RPMI8226 (cell line): Measurements from ENCODE around the gene C11orf21.

Source experiments
- DNase-seq: peaks from one replicate; pipeline ENCODE4 v3.0.0-alpha.2; 2015

Gene C11orf21

GRCh38 chr11:2258501-2259465 lies 42.9 kb downstream of the C11orf21 start:
- DNase-seq, result no peak

GRCh38 chr11:2256951-2257700 lies 44.6 kb downstream of the C11orf21 start:
- no peak for DNase-seq

- DNase-seq, result no peak
Observed at GRCh38 chr11:2256293-2256913, 45.3 kb downstream of the C11orf21 start.

- no peak for DNase-seq
Observed at GRCh38 chr11:2252018-2252417, 49.7 kb downstream of the C11orf21 start.

GRCh38 chr11:2251138-2251537 lies 50.6 kb downstream of the C11orf21 start:
- no peak for DNase-seq

- DNase-seq, result no peak
Observed at GRCh38 chr11:2250485-2250884, 51.2 kb downstream of the C11orf21 start.

- no peak for DNase-seq
Observed at GRCh38 chr11:2250041-2250440, 51.7 kb downstream of the C11orf21 start.

GRCh38 chr11:2249189-2249916 lies 52.4 kb downstream of the C11orf21 start:
- DNase-seq, result no peak

- DNase-seq, result no peak
Observed at GRCh38 chr11:2248762-2249161, 53.0 kb downstream of the C11orf21 start.

GRCh38 chr11:2248242-2248641 lies 53.5 kb downstream of the C11orf21 start:
- no peak for DNase-seq

GRCh38 chr11:2247496-2247895 lies 54.2 kb downstream of the C11orf21 start:
- no peak for DNase-seq
